HCT116 (cell line): ENCODE measurements around the gene TMEM243. TPM values are rescaled to one million over a fixed set of nuclear protein-coding genes. Genes with fewer than 3 reads are reported as not detected.
"Not testable (repeated sequence)": the region's sequence is repeated elsewhere in the genome, so short reads cannot be mapped to it uniquely, and the experiment has no call there.

Experiments
- ATAC-seq: fragments of 200-7000 bp; cut with Tn5 transposase; 2 replicates; pipeline ENCODE4 v1.9.1; 2020; ENCODE audit warnings: mild to moderate bottlenecking, moderate library complexity
- BruUV-seq: library from RNA; stranded (reverse); fragments of 400-500 nt; replicated peaks from 2 replicates; lab custom pipeline; 2021; lab: Mats Ljungman, UMichigan
- CTCF ChIA-PET: fragments of 300-600 bp; sonication (Branson Sonifier 250); formaldehyde crosslinking; loops from one replicate; lab custom pipeline; 2021; ENCODE audit warnings: antibody characterized with exemption; lab: Charles Lee
- POLR2A ChIA-PET: fragments of 300-600, 350-600 bp; sonication (Branson Sonifier 250); formaldehyde crosslinking; loops from one replicate; lab custom pipeline; 2021; ENCODE audit warnings: antibody characterized with exemption; lab: Charles Lee
- RAD21 ChIA-PET, 2 experiments: fragments of 300-600 bp; sonication (Branson Sonifier 250); formaldehyde crosslinking; loops; one replicate each; lab custom pipeline; 2023; ENCODE audit warnings: low total read pairs in 2 of 2; ENCODE audit not compliant: uncharacterized antibody in 2 of 2, unreplicated experiment in 2 of 2, low non-redundant PET in 1 of 2; lab: Charles Lee
- DNase-seq: peaks from one replicate; pipeline ENCODE4 v3.0.0-alpha.2; 2010; ENCODE audit warnings: low read depth, low spot score
- H2AFZ ChIP-seq: fragments of 200-600 bp; shearing (Covaris generic), sonication (generic); 2 replicates; pipeline ENCODE4 v1.6.1; 2017; ENCODE audit warnings: low read depth, mixed run types, mixed read lengths, antibody characterized with exemption, low read length; ENCODE audit not compliant: poor library complexity, severe bottlenecking
- H3K27ac ChIP-seq: 2 replicates; pipeline ENCODE4 v1.5.1; 2012; ENCODE audit warnings: low read depth, low read length
- H3K27me3 ChIP-seq: fragments of 200-600 bp; sonication (generic); 2 replicates; pipeline ENCODE4 v1.6.1; 2016; ENCODE audit warnings: mixed run types, low read length, mixed read lengths; ENCODE audit not compliant: insufficient read depth
- H3K36me3 ChIP-seq, 2 experiments: fragments of 200-500 bp in 1 of 2; fragments of 200-600 bp in 1 of 2; sonication (Bioruptor generic) in 1 of 2; sonication (generic) in 1 of 2; 2 replicates each; pipeline versions ENCODE4 v1.5.1 to v1.6.1; 2014 to 2016; ENCODE audit warnings: low read length in 2 of 2, inconsistent platforms in 1 of 2, mixed read lengths in 1 of 2, mixed run types in 1 of 2; ENCODE audit not compliant: insufficient read depth in 2 of 2, control insufficient read depth in 1 of 2
- H3K4me1 ChIP-seq, 2 experiments: fragments of 200-600 bp in 1 of 2; sonication (generic) in 1 of 2; 2 replicates each; pipeline versions ENCODE4 v1.5.1 to v1.6.1; 2012 to 2017; ENCODE audit warnings: low read length in 2 of 2, inconsistent platforms in 1 of 2, mild to moderate bottlenecking in 1 of 2, mixed read lengths in 1 of 2, mixed run types in 1 of 2, moderate library complexity in 1 of 2; ENCODE audit not compliant: insufficient read depth in 2 of 2, control insufficient read depth in 1 of 2
- H3K4me2 ChIP-seq: fragments of 200-600 bp; sonication (generic); 2 replicates; pipeline ENCODE4 v1.6.1; 2017; ENCODE audit warnings: mixed run types, low read length, mixed read lengths
- H3K4me3 ChIP-seq, 2 experiments: fragments of 200-600 bp in 1 of 2; sonication (generic) in 1 of 2; replicated peaks in 1 of 2; 2 replicates each; pipeline ENCODE4 v1.5.1; 2011 to 2016; ENCODE audit warnings: low read length in 2 of 2, control low read depth in 1 of 2, low read depth in 1 of 2, mild to moderate bottlenecking in 1 of 2, mixed read lengths in 1 of 2, mixed run types in 1 of 2
- H3K79me2 ChIP-seq: fragments of 200-600 bp; sonication (generic); 2 replicates; pipeline ENCODE4 v1.6.1; 2017; ENCODE audit warnings: mild to moderate bottlenecking, mixed run types, low read length, moderate library complexity, mixed read lengths; ENCODE audit not compliant: insufficient read depth
- H3K9ac ChIP-seq: fragments of 200-600 bp; sonication (generic); 2 replicates; pipeline ENCODE4 v1.6.1; 2016; ENCODE audit warnings: low read length, mixed read lengths
- H3K9me2 ChIP-seq: fragments of 200-600 bp; sonication (generic), shearing (Covaris generic); 2 replicates; pipeline ENCODE4 v1.6.1; 2017; ENCODE audit warnings: mixed run types, mild to moderate bottlenecking, moderate library complexity; ENCODE audit not compliant: insufficient read depth
- H3K9me3 ChIP-seq, 2 experiments: fragments of 200-500 bp in 1 of 2; fragments of 200-600 bp in 1 of 2; sonication (Bioruptor generic) in 1 of 2; sonication (generic) in 1 of 2; 2 replicates each; pipeline ENCODE4 v1.6.1; 2014 to 2017; ENCODE audit warnings: low read length in 2 of 2, mixed read lengths in 2 of 2, inconsistent platforms in 1 of 2, low read depth in 1 of 2, mild to moderate bottlenecking in 1 of 2, mixed run types in 1 of 2, moderate library complexity in 1 of 2; ENCODE audit not compliant: control insufficient read depth in 1 of 2, insufficient read depth in 1 of 2
- H4K20me1 ChIP-seq: fragments of 200-600 bp; sonication (generic), shearing (Covaris generic); 2 replicates; pipeline ENCODE4 v1.6.1; 2017; ENCODE audit warnings: mixed run types, mild to moderate bottlenecking, moderate library complexity; ENCODE audit not compliant: insufficient read depth
- CBX3 ChIP-seq: IDR thresholded peaks from 2 replicates; pipeline ENCODE4 v1.6.1; 2012; ENCODE audit warnings: low read depth
- ELF1 ChIP-seq: IDR thresholded peaks from 2 replicates; pipeline ENCODE4 v1.6.1; 2012; ENCODE audit warnings: low read depth, borderline replicate concordance
- EZH2phosphoT487 ChIP-seq: fragments of 200-600 bp; IDR thresholded peaks from 2 replicates; pipeline ENCODE4 v1.6.1; 2018; ENCODE audit warnings: antibody characterized with exemption, borderline replicate concordance
- POLR2AphosphoS5 ChIP-seq: IDR thresholded peaks from 2 replicates; pipeline ENCODE4 v1.6.1; 2011; ENCODE audit warnings: mild to moderate bottlenecking, low read depth, low read length, moderate library complexity
- intact Hi-C: fragments of 100-400 bp; cut with micrococcal nuclease; formaldehyde crosslinking; loops from 2 replicates; pipeline ENCODE4 v1.10.0; 2022
- total RNA-seq: library from RNA; stranded (reverse); gene quantifications from one replicate; pipeline ENCODE4 v1.2.1, GENCODE V29; 2021; ENCODE audit not compliant: unreplicated experiment
- TF ChIP-seq, protein P1 (sequence below): IDR thresholded peaks from 2 replicates; pipeline ENCODE4 v1.6.1; 2012

The TMEM243 gene
- total RNA-seq, 1 experiment from 2014 or later = 23.3 TPM

DNA sequence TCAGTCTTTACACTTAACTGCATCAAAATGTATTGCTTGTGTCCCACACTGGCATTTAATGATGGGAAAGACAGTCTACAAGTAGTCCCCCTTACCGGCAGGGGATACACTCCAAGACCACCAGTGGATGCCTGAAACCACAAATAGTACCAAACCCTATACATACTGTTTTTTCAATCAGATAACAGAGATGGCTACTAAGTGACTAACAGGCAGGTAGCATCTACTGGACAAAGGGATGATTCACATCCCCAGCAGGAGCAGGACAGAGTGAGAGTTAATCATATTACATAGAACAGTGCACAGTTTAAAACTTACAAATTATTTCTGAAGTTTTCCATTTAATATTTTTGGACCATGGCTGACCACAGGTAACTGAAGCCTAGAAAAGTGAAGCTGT lies 13.2 kb downstream of the TMEM243 start (continued):
- no peak for TF ChIP-seq EZH2phosphoT487
- no peak for TF ChIP-seq POLR2AphosphoS5
- TF ChIP-seq, protein P1, sequence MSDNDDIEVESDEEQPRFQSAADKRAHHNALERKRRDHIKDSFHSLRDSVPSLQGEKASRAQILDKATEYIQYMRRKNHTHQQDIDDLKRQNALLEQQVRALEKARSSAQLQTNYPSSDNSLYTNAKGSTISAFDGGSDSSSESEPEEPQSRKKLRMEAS = no peak
- no peak for TF ChIP-seq ELF1

DNA sequence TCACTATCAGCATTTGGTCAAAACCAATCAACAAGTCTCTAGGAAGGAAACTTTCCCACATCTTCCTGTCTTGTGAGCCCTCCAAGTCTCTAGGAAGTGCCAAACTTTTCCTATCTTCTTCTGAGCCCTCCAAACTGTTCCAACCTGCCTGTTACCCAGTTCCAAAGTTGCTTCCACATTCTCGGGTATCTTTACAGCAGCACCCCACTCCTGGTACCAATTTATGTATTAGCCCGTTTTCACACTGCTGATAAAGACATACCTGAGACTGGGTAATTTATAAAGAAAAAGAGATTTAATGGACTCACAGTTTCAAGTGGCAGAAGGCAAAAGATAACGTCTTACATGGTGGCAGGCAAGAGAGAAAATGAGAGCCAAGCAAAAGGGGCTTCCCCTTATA lies 13.8 kb downstream of the TMEM243 start:
- Histone ChIP-seq H3K79me2 (peaks cover 87% of the 10 kb centered on the region), H3K9me3 (peaks cover 13 to 15% of the 10 kb centered on the region in 2 experiments; a peak in 3 of 4 replicates), H3K36me3 (peaks cover 0 to 20% of the 10 kb centered on the region in 2 experiments; a peak in 1 of 4 replicates)
- ATAC-seq, RAD21 ChIA-PET, H3K27ac ChIP-seq, BruUV-seq, intact Hi-C loops, CTCF ChIA-PET, POLR2A ChIA-PET, H3K9ac ChIP-seq, H4K20me1 ChIP-seq, H3K27me3 ChIP-seq, H3K9me2 ChIP-seq, H3K4me3 ChIP-seq, H3K4me2 ChIP-seq, H2AFZ ChIP-seq, H3K4me1 ChIP-seq, DNase-seq: not testable (repeated sequence)

DNA sequence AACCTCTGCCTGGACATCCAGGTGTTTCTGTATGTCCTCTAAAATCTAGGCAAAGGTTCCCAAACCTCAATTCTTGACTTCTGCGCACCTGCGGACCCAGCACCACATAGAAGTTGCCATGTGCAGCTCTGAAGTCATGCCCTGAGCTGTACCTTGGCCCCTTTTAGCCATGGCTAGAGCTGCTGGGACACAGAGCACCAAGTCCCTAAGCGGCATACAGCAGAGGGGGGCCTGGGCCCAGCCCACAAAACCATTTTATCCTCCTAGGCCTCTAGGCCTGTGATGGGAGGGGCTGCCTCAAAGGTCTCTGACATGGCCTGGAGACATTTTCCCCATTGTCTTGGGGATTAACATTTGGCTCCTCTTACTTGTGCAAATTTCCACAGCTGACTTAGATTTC lies 14.6 kb downstream of the TMEM243 start:
- Histone ChIP-seq H3K27ac (no peak overlapping the region), H3K9ac (no peak overlapping the region), H3K27me3 (no peaks in the 10 kb centered on the region), H3K4me3 (no peak overlapping the region), H3K9me3 (peaks cover 13 to 15% of the 10 kb centered on the region in 2 experiments; a peak in 3 of 4 replicates), H3K9me2 (no peaks in the 10 kb centered on the region), H4K20me1 (no peaks in the 10 kb centered on the region), H3K4me1 (no peaks in the 10 kb centered on the region), H3K4me2 (no peak overlapping the region), H3K79me2 (peaks cover 89% of the 10 kb centered on the region), H3K36me3 (peaks cover 0 to 20% of the 10 kb centered on the region in 2 experiments; a peak in 1 of 4 replicates), H2AFZ (no peak overlapping the region)
- ATAC-seq (no peak), DNase-seq (no peak)
- POLR2A ChIA-PET = no interaction called here
- intact Hi-C loops = no loop called here
- peak; percentile 57; the same call in 1 of the 2 replicates for TF ChIP-seq CBX3
- TF ChIP-seq, protein P1 = no peak
- no TSS peak for BruUV-seq
- CTCF ChIA-PET = no interaction called here
- RAD21 ChIA-PET = no interaction called here

DNA sequence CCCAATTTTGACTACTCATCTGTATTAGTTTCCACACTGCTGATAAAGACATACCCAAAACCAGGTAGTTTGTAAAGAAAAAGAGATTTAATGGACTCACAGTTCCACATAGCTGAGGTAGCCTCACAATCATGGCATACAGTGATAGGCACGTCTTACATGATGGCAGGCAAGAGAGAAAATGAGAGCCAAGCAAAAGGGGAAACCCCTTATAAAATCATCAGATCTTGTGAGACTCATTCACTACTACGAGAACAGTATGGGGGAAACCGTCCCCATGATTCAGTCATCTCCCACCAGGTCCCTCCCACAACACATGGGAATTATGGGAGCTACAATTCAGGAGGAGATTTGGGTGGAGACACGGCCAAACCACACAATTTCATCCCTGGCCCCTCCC lies 15.6 kb downstream of the TMEM243 start:
- RAD21 ChIA-PET, CTCF ChIA-PET: not testable (repeated sequence)

More for the DNA sequence above, 15.6 kb downstream of the TMEM243 start:
- Histone ChIP-seq H3K36me3 (peaks cover 0 to 20% of the 10 kb centered on the region in 2 experiments; a peak in 1 of 4 replicates), H3K79me2 (peaks cover 91% of the 10 kb centered on the region), H3K9me3 (peaks cover 13 to 15% of the 10 kb centered on the region in 2 experiments; a peak in 3 of 4 replicates)
- H3K4me2 ChIP-seq, H3K9me2 ChIP-seq, H3K4me3 ChIP-seq, H4K20me1 ChIP-seq, H3K27me3 ChIP-seq, H2AFZ ChIP-seq, DNase-seq, H3K9ac ChIP-seq, BruUV-seq, intact Hi-C loops, H3K4me1 ChIP-seq, ATAC-seq, H3K27ac ChIP-seq: not testable (repeated sequence)
- POLR2A ChIA-PET = interaction anchor here (0.9 kb wide), 1 partner anchor 52 kb away, joined by 3 read pairs; the partner anchor contains the start of gene DMTF1
